Neural progenitor cell (in vitro differentiated cells): Measurements from ENCODE around the gene PSPH.

ENCODE experiments used
- CTCF ChIP-seq: fragments of 200-600 bp; sonication (generic); IDR thresholded peaks from 2 replicates; pipeline ENCODE4 v1.5.1; 2017; ENCODE audit warnings: antibody characterized with exemption, mild to moderate bottlenecking
- EZH2 ChIP-seq: fragments of 200-600 bp; sonication (generic); IDR thresholded peaks from 2 replicates; pipeline ENCODE4 v1.6.1; 2017; ENCODE audit warnings: antibody characterized with exemption, mild to moderate bottlenecking, moderate library complexity

- TF ChIP-seq CTCF (peak; percentile 7), EZH2 (no peak)
Observed at GRCh38 chr7:56079450-56080185, 28.4 kb upstream of the PSPH start.
